ENCODE measurements around the gene AKR7A2. TPM values are rescaled to one million over a fixed set of nuclear protein-coding genes. Genes with fewer than 3 reads are reported as not detected.

Gene AKR7A2
- total RNA-seq, 4 donors from 2014 or later: 51.6 to 73.6 (median 59.0) TPM

- no peak for TF ChIP-seq CTCF (IDR thresholded peaks at IDR 0.05)
- DNase-seq (ENCODE audit: low spot score): no peak
- ATAC-seq (ENCODE audit: low FRiP score): no peak
Observed at GRCh38 chr1:19343617-19344350, 31.8 kb upstream of the AKR7A2 start.

GRCh38 chr1:19342894-19343616 lies 31.1 kb upstream of the AKR7A2 start:
- TF ChIP-seq CTCF (IDR thresholded peaks at IDR 0.05): no peak
- no peak for DNase-seq (ENCODE audit: low spot score)
- ATAC-seq (ENCODE audit: low FRiP score): no peak

GRCh38 chr1:19342062-19342750 lies 30.3 kb upstream of the AKR7A2 start:
- DNase-seq (ENCODE audit: low spot score): no peak
- TF ChIP-seq CTCF (IDR thresholded peaks at IDR 0.05): no peak
- ATAC-seq (ENCODE audit: low FRiP score): no peak

DNA sequence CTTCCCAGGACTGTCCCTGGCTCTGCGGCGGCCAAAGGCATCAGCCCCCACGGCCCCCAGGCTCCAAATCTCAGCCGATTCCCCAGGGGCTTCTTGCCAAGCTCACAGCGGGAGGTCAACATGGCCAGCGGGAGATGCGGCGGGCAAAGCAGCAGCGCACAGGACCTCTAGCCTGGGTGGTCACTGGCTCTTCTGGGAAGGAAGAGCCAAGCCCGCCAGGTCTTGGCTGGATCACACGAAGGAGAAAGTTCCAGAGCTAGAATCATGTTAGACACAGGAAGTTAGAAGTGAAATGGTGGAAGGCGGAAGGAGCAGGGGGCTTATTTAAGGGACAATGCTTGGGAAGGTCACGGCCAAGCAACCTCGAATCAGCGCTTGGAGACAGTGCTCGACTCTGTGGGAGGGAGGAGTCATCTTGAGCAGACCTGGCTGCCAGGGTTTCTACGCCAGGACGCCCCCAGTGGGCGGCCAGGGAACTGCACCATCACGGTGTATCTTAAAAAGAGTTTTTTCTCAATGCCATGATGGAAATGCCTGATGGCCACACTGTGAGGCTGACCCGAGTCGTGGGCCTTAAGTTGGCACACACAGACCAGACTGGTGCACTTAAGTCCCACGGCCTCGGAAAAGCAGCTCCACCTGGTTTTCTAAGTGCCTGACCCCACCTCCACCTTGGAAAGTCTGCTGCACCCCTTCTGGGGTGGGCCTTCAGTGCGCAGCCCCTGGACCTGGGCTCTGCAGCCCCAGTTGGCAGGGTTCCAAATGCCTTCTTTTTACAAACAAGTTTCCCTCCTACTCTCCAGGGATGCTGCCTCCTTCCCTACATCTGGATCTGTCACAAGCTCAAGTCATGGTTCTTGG lies 29.5 kb upstream of the AKR7A2 start:
- peak in 2 of 3 donors; percentile 37 to 41 for TF ChIP-seq CTCF (IDR thresholded peaks at IDR 0.05)
- ATAC-seq (ENCODE audit: low FRiP score) (peak; percentile 57), DNase-seq (ENCODE audit: low spot score) (peak; percentile 73)

DNA sequence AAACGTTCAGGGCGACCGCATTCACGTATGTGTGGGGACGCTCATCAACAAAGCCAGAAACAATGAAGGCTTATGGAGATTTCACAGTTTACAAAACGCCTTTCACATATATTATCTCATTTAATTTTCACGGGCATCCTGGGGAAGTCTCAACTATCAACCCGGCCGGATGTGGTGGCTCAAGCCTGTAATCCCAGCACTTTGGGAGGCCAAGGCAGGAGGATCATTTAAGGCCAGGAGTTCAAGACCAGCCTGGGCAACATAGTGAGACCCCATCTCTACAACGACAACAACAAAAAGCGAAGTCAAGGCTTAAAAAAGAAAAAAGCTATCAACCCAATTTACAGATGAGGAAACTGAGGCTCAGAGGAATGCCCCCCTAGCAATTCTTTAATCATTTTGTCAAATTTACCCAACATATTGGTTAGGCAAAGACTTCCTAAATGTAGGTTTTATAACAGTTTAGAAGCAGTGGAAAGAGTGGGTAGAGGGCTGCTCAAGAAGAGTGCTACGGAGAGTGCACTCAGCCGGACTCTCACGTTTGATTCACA lies 28.5 kb upstream of the AKR7A2 start:
- DNase-seq (ENCODE audit: low spot score) (no peak), ATAC-seq (ENCODE audit: low FRiP score) (no peak)
- TF ChIP-seq CTCF (IDR thresholded peaks at IDR 0.05): no peak

- no peak for DNase-seq (ENCODE audit: low spot score)
- TF ChIP-seq CTCF (IDR thresholded peaks at IDR 0.05): no peak
- ATAC-seq (ENCODE audit: low FRiP score): no peak
Observed at GRCh38 chr1:19339214-19339861, 27.4 kb upstream of the AKR7A2 start.

Data from omental fat pad (tissue), 4 donors.